Lower leg skin (tissue), 3 donors: ENCODE data around the gene CTRL.

Source experiments
- POLR2A ChIP-seq, 2 donors: fragments of 450-650 bp; IDR thresholded peaks; one replicate each; pipeline ENCODE4 v1.6.1; 2016 to 2017; ENCODE audit warnings: antibody characterized with exemption in 2 of 2, mild to moderate bottlenecking in 1 of 2, moderate library complexity in 1 of 2
- TF ChIP-seq, protein P1 (sequence below), 3 donors: fragments of 450-650 bp; IDR thresholded peaks; one replicate each; pipeline ENCODE4 v1.5.1; 2016; ENCODE audit warnings: antibody characterized with exemption in 3 of 3, mild to moderate bottlenecking in 3 of 3, moderate library complexity in 2 of 3

DNA sequence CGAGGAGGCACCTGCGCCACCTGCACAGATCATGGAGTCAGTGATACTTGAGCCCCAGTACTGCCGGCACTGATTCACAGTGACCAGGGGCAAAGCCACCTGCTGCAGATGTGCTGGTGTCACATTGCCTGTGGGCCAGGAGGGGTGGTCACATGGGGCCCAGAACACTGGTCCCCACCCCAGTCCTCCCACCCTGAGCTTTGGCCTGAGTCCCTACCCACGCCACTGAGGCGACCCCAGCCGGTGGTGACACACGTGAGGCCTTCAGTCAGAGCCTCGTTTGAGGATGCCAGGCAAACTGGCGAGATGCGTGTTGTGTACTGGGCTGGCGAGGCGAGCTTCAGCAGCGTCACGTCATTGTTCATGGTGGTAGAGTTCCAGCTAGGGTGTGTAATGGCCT, 1.5 kb downstream of the CTRL start:
- TF ChIP-seq, protein P1, sequence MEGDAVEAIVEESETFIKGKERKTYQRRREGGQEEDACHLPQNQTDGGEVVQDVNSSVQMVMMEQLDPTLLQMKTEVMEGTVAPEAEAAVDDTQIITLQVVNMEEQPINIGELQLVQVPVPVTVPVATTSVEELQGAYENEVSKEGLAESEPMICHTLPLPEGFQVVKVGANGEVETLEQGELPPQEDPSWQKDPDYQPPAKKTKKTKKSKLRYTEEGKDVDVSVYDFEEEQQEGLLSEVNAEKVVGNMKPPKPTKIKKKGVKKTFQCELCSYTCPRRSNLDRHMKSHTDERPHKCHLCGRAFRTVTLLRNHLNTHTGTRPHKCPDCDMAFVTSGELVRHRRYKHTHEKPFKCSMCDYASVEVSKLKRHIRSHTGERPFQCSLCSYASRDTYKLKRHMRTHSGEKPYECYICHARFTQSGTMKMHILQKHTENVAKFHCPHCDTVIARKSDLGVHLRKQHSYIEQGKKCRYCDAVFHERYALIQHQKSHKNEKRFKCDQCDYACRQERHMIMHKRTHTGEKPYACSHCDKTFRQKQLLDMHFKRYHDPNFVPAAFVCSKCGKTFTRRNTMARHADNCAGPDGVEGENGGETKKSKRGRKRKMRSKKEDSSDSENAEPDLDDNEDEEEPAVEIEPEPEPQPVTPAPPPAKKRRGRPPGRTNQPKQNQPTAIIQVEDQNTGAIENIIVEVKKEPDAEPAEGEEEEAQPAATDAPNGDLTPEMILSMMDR (IDR thresholded peaks at IDR 0.05), result no peak
- no peak for TF ChIP-seq POLR2A (IDR thresholded peaks at IDR 0.05)
